Activated naive CD8-positive, alpha-beta T cell treated with anti-CD3 and anti-CD28 coated beads, Interleukin-2, amount 10 ng/mL, durations not matched to agents 7 days and 5 days (primary cell): ENCODE results near the gene RXFP4. TPM values are rescaled to one million over a fixed set of nuclear protein-coding genes. Genes with fewer than 3 reads are reported as not detected.
"Not testable (repeated sequence)": the region's sequence is repeated elsewhere in the genome, so short reads cannot be mapped to it uniquely, and the experiment has no call there.

Source experiments
- ATAC-seq: fragments of 150-1000 bp; cut with Tn5 transposase; one replicate; pipeline ENCODE4 v1.10.0; 2021; ENCODE audit warnings: low read depth, moderate library complexity
- POLR2A ChIA-PET: fragments of 350-600 bp; sonication (Branson Sonifier 250); formaldehyde crosslinking; loops from one replicate; lab custom pipeline; 2021; ENCODE audit warnings: antibody characterized with exemption; lab: Charles Lee
- DNase-seq: peaks from one replicate; pipeline ENCODE4 v3.0.0; 2021
- H3K27ac Mint-ChIP-seq: one replicate; pipeline ENCODE4 v1.8.0; 2022; ENCODE audit warnings: mild to moderate bottlenecking, mixed read lengths
- H3K27me3 Mint-ChIP-seq: one replicate; pipeline ENCODE4 v1.8.0; 2022; ENCODE audit warnings: mild to moderate bottlenecking, moderate library complexity, mixed read lengths
- H3K36me3 Mint-ChIP-seq: one replicate; pipeline ENCODE4 v1.8.0; 2021; ENCODE audit warnings: mild to moderate bottlenecking, mixed read lengths
- H3K4me1 Mint-ChIP-seq: one replicate; pipeline ENCODE4 v1.8.0; 2021; ENCODE audit warnings: mixed read lengths
- H3K4me3 Mint-ChIP-seq: one replicate; pipeline ENCODE4 v1.8.0; 2022; ENCODE audit warnings: mild to moderate bottlenecking, moderate library complexity, mixed read lengths
- H3K9me3 Mint-ChIP-seq: one replicate; pipeline ENCODE4 v1.8.0; 2021; ENCODE audit warnings: mixed read lengths
- total RNA-seq, 2 experiments: library from RNA; stranded (reverse); gene quantifications; one replicate each; pipeline ENCODE4 v1.2.3, GENCODE V29; 2021

RXFP4 gene
- total RNA-seq, 2 experiments from 2014 or later, result 0.26 TPM; not detected in 1

DNA sequence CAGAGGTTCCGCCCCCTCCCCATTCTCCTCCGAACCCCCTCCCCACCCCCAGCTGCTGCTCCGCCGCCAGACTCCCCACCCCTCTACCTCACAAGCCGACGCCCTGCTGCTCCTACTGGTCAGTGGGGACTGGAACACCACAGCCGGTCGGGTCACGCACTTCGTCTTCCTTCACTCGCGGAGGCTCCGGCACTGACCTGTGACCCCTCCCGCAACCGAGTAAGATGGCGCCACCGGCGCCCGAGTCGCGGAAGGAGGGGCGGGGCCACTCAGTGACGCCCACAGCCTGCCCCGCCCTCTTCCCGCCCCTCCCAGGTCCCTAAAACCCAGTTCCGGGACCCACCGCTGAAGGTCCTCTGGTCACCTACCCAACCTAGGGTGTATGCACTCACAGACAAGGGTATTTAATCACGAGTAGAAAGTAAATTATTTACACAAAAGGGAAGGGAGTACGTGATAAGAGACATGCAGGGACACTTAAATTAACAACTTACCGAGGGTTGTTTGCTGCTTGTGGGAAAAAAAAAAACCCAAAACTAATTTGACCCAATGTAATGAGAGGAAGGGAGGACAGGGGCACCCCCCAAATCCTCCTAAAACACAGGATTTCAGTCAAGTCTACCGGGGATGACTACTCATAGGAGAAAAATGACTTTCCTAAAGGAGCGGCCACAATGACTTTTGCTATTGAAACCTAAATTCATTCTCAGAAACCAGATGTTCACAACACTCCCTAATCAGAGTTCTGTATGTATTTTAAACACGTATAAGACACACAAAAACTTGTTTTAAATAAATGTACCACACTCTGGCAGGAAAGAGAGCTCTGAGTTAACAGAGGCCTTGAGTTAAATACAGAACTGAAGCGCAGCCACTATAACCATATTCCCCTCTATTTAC lies 30.0 kb upstream of the RXFP4 start, which contains the start of gene RIT1:
TSS of gene RIT1 (minus strand) at position 194 of the 900 bp plus-strand sequence. CDS start 588 bp downstream, outside the sequence.
- POLR2A ChIA-PET, result interaction anchor here (1.1 to 2.4 kb wide), 4 partner anchors 18 to 22 kb away, joined by 3 to 7 read pairs (median 4); partner anchors contain the start of gene KHDC4
- H3K27ac Mint-ChIP-seq, result peak within 1 kb of the TSS; percentile 100
- ATAC-seq (peak; percentile 90), DNase-seq (peak; percentile 86)
- H3K4me1 Mint-ChIP-seq, result peaks cover 21% of the 10 kb centered on the region
- H3K4me3 Mint-ChIP-seq, result peak within 1 kb of the TSS; percentile 100
- H3K9me3 Mint-ChIP-seq, result no peaks in the 10 kb centered on the region
- H3K36me3 Mint-ChIP-seq, result peaks cover 24% of the 10 kb centered on the region
- H3K27me3 Mint-ChIP-seq, result no peaks in the 10 kb centered on the region

DNA sequence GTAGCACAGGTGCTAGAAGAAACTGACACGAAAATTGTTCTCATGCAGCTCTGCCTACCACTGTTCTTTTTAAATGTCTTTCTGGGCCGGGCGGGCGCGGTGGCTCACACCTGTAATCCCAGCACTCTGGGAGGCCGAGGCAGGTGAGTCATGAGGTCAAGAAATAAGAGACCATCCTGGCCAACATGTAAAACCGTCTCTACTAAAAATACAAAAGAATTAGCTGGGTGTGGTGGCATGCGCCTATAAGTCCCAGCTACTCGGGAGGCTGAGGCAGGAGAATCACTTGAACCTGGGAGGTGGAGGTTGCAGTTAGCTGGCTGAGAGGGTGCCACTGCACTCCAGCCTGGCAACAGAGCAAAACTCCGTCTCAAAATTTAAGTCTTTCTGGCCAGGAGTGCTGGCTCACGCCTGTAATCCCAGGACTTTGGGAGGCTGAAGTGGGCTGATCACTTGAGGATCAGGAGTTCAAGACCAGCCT lies 29.3 kb upstream of the RXFP4 start:
- no peak for DNase-seq
- Mint-ChIP-seq H3K4me1 (peaks cover 22% of the 10 kb centered on the region), H3K36me3 (peaks cover 31% of the 10 kb centered on the region), H3K27me3 (no peaks in the 10 kb centered on the region), H3K4me3 (peak overlapping the region; percentile 100), H3K27ac (peak overlapping the region; percentile 100), H3K9me3 (no peaks in the 10 kb centered on the region)
- POLR2A ChIA-PET, result interaction anchor here (1.5 to 2.4 kb wide), 3 partner anchors 18 to 22 kb away, joined by 3 to 7 read pairs (median 4); partner anchors contain the start of gene KHDC4
- no peak for ATAC-seq

DNA sequence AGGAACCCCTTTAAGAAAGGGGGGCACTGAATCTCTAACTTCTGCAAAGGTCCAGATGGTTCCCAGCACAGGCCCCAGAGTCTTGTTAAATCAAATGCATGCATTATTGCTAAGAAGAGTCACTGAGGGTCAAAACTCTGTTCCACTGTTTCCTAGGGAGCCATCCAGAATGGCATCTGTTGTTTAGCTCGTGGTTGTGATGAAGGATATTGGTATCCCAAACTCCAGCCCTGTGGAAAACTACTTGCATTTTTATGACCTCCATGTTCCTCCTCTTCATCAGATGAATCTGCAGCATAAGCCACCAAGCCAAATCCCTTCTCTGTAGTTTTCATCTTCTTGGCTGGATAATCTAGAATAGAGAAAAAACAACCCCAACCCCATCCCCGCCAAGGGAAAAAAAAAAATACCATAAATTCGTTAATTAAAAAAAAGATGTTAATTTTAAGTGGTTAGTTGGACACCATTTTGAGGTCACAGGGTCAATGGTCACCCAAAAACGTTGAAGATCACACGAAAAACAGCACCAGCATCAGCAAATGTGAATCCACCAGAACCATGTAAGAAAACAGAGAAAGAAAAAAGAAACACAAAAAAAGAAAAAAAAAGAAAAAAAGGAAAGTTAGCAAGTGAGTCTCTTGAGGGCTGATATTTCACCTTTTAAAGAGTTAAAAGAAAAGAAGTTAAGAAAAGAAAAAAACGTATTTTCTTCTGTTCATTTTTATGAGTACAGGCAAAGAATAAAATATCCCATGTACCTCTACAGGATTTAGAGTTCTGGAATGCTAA lies 27.3 kb upstream of the RXFP4 start:
- POLR2A ChIA-PET, result interaction anchor here (2.4 kb wide), 1 partner anchor 20 kb away, joined by 7 read pairs; the partner anchor contains the start of gene KHDC4
- H3K9me3 Mint-ChIP-seq, result no peaks in the 10 kb centered on the region
- H3K27ac Mint-ChIP-seq, result no peak overlapping the region
- H3K36me3 Mint-ChIP-seq, result peaks cover 39% of the 10 kb centered on the region
- H3K4me3 Mint-ChIP-seq, result no peak overlapping the region
- DNase-seq (no peak), ATAC-seq (no peak)
- H3K27me3 Mint-ChIP-seq, result no peaks in the 10 kb centered on the region
- peaks cover 21% of the 10 kb centered on the region for H3K4me1 Mint-ChIP-seq

DNA sequence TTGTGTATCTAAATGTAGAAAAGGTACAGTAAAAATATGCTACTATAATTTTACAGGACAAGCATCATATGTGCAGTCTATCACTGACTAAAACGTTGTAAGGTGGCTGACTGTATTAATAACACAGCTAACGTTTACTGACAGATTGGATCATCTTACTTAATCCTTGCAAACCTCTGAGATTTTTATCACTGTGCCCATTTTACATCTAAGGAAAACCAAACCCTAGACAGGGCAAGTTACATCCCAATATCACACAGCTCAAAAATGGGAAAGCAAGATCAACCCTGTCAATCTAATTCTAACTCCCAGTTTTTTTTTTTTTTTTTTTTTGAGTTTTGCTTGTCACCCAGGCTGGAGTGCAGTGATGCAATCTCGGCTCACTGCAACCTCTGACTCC lies 22.8 kb upstream of the RXFP4 start:
- ATAC-seq, result no peak
- H3K9me3 Mint-ChIP-seq, result no peaks in the 10 kb centered on the region
- no peak overlapping the region for H3K27ac Mint-ChIP-seq

DNA sequence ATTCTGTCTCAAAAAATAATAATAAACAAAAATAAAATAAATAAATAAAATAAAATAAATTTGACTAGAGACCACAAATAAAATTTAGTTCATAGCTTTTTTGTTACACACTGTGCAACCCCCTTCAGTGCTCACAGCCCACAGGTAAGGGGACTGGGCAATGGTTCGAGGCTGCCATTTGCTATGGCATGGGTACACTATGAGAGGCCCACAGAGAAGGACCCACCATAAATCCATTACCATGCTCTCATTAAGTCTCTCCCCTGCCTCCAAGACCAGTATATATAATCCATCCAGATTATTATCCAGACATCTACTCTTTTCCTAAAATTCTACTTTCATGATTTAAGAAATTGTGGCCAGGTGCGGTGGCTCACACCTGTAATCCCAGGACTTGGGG lies 21.6 kb upstream of the RXFP4 start:
- DNase-seq, result no peak
- Mint-ChIP-seq H3K27me3 (no peaks in the 10 kb centered on the region), H3K4me1 (peaks cover 5% of the 10 kb centered on the region), H3K9me3 (no peaks in the 10 kb centered on the region), H3K27ac (no peak overlapping the region), H3K36me3 (peaks cover 42% of the 10 kb centered on the region), H3K4me3 (no peak overlapping the region)
- ATAC-seq, result no peak
- POLR2A ChIA-PET, result no interaction called here

More for the DNA sequence above, 22.8 kb upstream of the RXFP4 start:
- DNase-seq, result no peak
- POLR2A ChIA-PET, result interaction anchor here (0.6 to 1.3 kb wide), 3 partner anchors 12 to 26 kb away, joined by 4 to 5 read pairs (median 5); no protein-coding TSS in a partner anchor
- H3K4me3 Mint-ChIP-seq, result no peak overlapping the region
- peaks cover 45% of the 10 kb centered on the region for H3K36me3 Mint-ChIP-seq
- H3K4me1 Mint-ChIP-seq, result peaks cover 5% of the 10 kb centered on the region
- H3K27me3 Mint-ChIP-seq, result no peaks in the 10 kb centered on the region

DNA sequence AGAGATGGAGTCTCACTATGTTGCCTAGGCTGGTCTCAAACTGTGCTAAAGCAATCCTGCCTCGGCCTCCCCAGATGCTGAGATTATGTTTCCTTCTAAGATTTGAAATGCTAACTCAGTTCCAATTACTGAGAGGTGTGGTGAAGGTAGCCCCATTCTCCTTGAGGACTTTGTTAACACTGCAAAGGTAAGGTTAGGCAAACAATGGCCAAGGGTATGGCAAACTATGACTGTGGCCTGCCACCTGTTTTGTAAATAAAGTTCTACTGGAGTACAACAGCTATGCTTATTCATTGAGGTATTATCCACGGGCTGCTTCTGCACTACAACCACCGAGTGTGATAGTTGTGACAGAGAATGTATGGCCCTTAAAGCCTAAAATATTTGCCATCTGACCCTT lies 20.7 kb upstream of the RXFP4 start:
- Mint-ChIP-seq H3K4me3 (no peak overlapping the region), H3K9me3 (no peaks in the 10 kb centered on the region), H3K27ac (no peak overlapping the region), H3K4me1 (peaks cover 5% of the 10 kb centered on the region), H3K27me3 (no peaks in the 10 kb centered on the region), H3K36me3 (peaks cover 44% of the 10 kb centered on the region)
- DNase-seq (no peak), ATAC-seq (no peak)
- POLR2A ChIA-PET, result interaction anchor here (1.3 kb wide), 1 partner anchor 9 kb away, joined by 3 read pairs; no protein-coding TSS in a partner anchor

DNA sequence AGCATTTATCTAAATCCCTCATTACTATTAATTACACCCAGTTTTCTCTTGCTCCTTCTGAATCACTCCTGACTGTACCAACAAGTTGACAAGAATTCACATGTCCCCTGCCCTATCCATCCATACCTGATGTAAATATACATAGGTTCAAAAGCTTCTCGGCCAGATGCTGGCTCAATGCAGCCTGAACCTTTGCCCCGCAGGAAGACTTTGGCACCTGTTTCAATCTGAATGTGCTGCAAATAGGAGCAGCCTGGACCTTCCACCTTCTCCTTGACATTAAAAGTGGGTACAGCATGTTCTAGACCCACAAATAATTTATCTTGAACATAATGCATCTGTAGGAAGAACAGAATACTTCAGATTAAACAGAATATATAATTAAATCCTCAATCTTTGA lies 15.9 kb upstream of the RXFP4 start:
- no peaks in the 10 kb centered on the region for H3K27me3 Mint-ChIP-seq
- POLR2A ChIA-PET, result interaction anchor here (0.6 kb wide), 2 partner anchors 10 to 156 kb away, joined by 6 to 8 read pairs; no protein-coding TSS in a partner anchor
- no peak overlapping the region for H3K4me3 Mint-ChIP-seq
- no peaks in the 10 kb centered on the region for H3K9me3 Mint-ChIP-seq
- DNase-seq, result no peak
- peaks cover 57% of the 10 kb centered on the region for H3K36me3 Mint-ChIP-seq
- no peak for ATAC-seq
- H3K4me1 Mint-ChIP-seq, result peaks cover 19% of the 10 kb centered on the region
- no peak overlapping the region for H3K27ac Mint-ChIP-seq

DNA sequence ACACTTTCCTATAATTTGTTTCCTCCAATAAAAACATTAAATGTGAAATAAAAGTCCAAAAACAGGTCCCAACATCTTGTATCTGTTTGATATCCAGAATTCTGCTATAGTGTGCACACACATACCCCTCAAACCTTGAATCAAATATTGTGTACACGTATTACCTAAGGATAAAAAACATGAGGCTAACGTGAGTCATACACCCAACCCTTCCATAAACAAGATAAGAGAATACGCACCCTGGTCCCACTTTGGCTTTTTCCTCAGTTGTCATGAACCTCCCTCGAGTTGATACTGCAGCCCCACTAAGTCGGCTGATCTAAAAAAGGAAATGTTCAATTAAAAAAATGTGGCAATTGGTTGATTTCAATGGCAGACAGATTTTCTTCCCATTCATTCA lies 12.4 kb upstream of the RXFP4 start:
- no peak overlapping the region for H3K27ac Mint-ChIP-seq
- H3K27me3 Mint-ChIP-seq, result no peaks in the 10 kb centered on the region
- H3K4me1 Mint-ChIP-seq, result peaks cover 29% of the 10 kb centered on the region
- H3K9me3 Mint-ChIP-seq, result no peaks in the 10 kb centered on the region
- H3K4me3 Mint-ChIP-seq, result no peak overlapping the region
- H3K36me3 Mint-ChIP-seq, result peaks cover 53% of the 10 kb centered on the region
- ATAC-seq (no peak), DNase-seq (no peak)
- POLR2A ChIA-PET, result interaction anchor here (1.0 kb wide), 1 partner anchor 8 kb away, joined by 3 read pairs; no protein-coding TSS in a partner anchor

DNA sequence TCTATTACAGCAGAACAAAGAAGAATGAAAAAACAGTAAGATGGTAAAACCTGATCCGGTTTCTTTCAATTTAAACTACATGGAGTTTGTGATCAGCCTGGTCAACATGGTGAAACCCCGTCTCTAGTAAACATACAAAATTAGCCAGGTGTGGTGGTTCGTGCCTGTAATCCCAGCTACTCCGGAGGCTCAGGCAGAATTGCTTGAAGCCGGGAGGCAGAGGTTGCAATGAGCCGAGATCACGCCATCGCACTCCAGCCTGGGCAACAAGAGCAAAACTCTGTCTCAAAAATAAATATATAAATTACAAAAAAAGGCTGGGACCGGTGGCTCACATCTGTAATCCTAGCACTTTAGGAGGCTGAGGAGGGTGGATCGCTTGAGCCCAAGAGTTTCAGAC lies 10.7 kb upstream of the RXFP4 start:
- peaks cover 48% of the 10 kb centered on the region for H3K36me3 Mint-ChIP-seq
- DNase-seq, H3K9me3 Mint-ChIP-seq, ATAC-seq, H3K27me3 Mint-ChIP-seq: not testable (repeated sequence)
- H3K4me1 Mint-ChIP-seq, result peaks cover 29% of the 10 kb centered on the region
- H3K4me3 Mint-ChIP-seq, result peak overlapping the region; percentile 77
- peak overlapping the region; percentile 61 for H3K27ac Mint-ChIP-seq
- POLR2A ChIA-PET, result interaction anchor here (0.6 to 1.4 kb wide), 5 partner anchors 12 to 48 kb away, joined by 3 to 4 read pairs (median 3); partner anchors contain the start of gene ARHGEF2

DNA sequence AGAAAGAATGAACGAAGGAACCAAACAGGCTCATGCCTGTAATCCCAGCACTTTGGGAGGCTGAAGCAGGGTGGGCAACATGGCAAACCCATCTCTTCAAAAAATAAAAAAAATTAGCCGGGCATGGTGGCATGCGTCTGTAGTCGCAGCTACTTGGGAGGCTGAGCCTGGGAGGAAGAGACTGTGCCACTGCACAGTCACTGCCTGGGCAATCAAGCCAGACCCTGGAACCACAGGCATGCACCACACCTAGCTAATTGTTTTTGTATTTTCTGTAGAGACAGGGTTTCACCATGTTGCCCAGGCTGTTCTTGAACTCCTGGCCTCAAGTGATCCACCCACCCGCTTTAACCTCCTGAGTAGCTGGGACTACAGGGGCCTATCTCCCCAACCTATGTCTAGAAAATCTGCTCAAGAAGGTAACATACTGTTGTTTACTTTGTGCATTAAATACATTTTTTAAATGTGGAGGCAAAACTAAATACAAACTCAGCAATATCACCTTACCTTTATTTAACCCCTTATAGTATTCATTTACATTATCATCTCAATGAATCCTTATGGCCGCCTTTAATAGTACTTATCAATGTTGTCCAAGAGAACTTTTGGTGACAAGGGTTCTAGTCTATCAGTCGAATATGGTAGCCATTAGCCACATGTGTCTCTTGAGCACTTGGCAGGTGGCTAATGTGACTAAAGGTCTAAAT lies 10.0 kb upstream of the RXFP4 start:
- ATAC-seq, result no peak
- Mint-ChIP-seq H3K4me3 (peak overlapping the region; percentile 77), H3K27ac (no peak overlapping the region), H3K9me3 (no peaks in the 10 kb centered on the region), H3K27me3 (no peaks in the 10 kb centered on the region), H3K36me3 (peaks cover 44% of the 10 kb centered on the region), H3K4me1 (peaks cover 29% of the 10 kb centered on the region)
- DNase-seq, result no peak
- POLR2A ChIA-PET, result interaction anchor here (0.7 to 1.7 kb wide), 7 partner anchors 9 to 64 kb away, joined by 3 to 4 read pairs (median 3); partner anchors contain the start of gene RIT1

DNA sequence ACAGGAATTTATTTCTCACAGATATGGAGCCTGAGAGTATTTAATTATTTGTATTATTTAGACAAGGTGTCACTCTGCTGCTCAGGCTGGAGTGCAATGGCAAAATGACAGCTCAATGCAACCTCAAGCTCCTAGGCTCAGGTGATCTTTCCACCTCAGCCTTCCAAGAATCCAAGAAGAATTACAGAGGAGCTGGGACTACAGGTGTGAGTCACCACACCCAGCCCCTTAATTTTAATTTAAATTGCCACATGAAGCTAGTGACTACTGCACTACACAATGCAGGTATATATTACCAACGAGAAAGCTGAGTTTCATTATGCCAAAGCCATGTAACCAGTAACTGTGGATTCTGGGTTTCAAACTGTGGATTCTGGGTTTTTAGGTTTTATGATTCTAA lies 9.4 kb upstream of the RXFP4 start:
- Mint-ChIP-seq H3K4me3 (peak overlapping the region; percentile 77), H3K4me1 (peaks cover 27% of the 10 kb centered on the region), H3K27ac (peak overlapping the region; percentile 51), H3K36me3 (peaks cover 39% of the 10 kb centered on the region), H3K9me3 (no peaks in the 10 kb centered on the region), H3K27me3 (no peaks in the 10 kb centered on the region)
- ATAC-seq, result no peak
- POLR2A ChIA-PET, result interaction anchor here (0.5 to 1.7 kb wide), 7 partner anchors 8 to 356 kb away, joined by 3 to 4 read pairs (median 3); partner anchors contain the start of genes GON4L and RIT1
- DNase-seq, result no peak

DNA sequence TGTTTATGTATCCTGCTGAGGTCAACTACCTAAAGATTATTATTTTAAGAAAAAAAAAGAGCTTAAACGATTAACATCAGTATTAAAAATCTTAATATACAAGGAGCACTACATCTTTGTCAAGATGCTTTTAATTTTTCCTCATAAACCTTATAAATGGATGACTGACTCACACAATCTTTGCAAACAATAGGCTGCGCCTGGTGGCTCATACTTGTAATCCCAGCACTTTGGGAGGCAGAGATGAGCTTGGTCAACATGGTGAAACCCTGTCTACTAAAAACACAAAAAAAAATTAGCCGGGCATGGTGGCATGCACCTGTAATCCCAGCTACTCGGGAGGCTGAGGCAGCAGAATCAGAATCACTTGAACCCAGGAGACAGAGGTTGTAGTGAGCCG lies 9.0 kb upstream of the RXFP4 start:
- POLR2A ChIA-PET, result interaction anchor here (0.5 to 1.7 kb wide), 6 partner anchors 9 to 355 kb away, joined by 3 to 4 read pairs (median 3); partner anchors contain the start of genes GON4L and RIT1
- Mint-ChIP-seq H3K4me3 (peak overlapping the region; percentile 77), H3K9me3 (no peaks in the 10 kb centered on the region), H3K4me1 (peaks cover 24% of the 10 kb centered on the region), H3K36me3 (peaks cover 36% of the 10 kb centered on the region), H3K27me3 (no peaks in the 10 kb centered on the region), H3K27ac (peak overlapping the region; percentile 51)
- no peak for DNase-seq
- no peak for ATAC-seq
